ENCODE results near the gene ARHGDIG.

GRCh38 chr16:239948-240277, 40.5 kb upstream of the ARHGDIG start:
- TF ChIP-seq, protein P1, sequence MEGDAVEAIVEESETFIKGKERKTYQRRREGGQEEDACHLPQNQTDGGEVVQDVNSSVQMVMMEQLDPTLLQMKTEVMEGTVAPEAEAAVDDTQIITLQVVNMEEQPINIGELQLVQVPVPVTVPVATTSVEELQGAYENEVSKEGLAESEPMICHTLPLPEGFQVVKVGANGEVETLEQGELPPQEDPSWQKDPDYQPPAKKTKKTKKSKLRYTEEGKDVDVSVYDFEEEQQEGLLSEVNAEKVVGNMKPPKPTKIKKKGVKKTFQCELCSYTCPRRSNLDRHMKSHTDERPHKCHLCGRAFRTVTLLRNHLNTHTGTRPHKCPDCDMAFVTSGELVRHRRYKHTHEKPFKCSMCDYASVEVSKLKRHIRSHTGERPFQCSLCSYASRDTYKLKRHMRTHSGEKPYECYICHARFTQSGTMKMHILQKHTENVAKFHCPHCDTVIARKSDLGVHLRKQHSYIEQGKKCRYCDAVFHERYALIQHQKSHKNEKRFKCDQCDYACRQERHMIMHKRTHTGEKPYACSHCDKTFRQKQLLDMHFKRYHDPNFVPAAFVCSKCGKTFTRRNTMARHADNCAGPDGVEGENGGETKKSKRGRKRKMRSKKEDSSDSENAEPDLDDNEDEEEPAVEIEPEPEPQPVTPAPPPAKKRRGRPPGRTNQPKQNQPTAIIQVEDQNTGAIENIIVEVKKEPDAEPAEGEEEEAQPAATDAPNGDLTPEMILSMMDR (conservative IDR thresholded peaks at IDR 0.05 in 1 of 2, IDR thresholded peaks at IDR 0.05 in 1 of 2; ENCODE audit: extremely low read depth in 1 of 2, insufficient read depth in 1 of 2, low read depth in 1 of 2, low read length in 2 of 2): no peak
- no peak for TF ChIP-seq EZH2 (IDR thresholded peaks at IDR 0.05; ENCODE audit: borderline replicate concordance, low read length)

All from mammary epithelial cell (primary cell).